ENCODE data around the gene ORMDL2. TPM values are rescaled to one million over a fixed set of nuclear protein-coding genes. Genes with fewer than 3 reads are reported as not detected.

Gene ORMDL2
- 10 to 100 TPM; 27.3 to 31.1 TPM for total RNA-seq
- long read RNA-seq, donor 1, transcript ORMDL2-201 (4 exons, 2,141 nt), result major isoform, 5 of 6 reads
- long read RNA-seq, donor 1, partial matches to known transcripts, result 0 of 6 reads
- long read RNA-seq, donor 1, other reads (novel, unspliced or antisense), result 1 of 6 reads
- long read RNA-seq, donor 2, transcript ORMDL2-201 (4 exons, 2,141 nt), result major isoform, 12 of 14 reads
- long read RNA-seq, donor 2, partial matches to known transcripts, result 2 of 14 reads
- long read RNA-seq, donor 2, other reads (novel, unspliced or antisense), result 0 of 14 reads

GRCh38 chr12:55817345-55818139 is at the start of gene ORMDL2, which contains the start of gene SARNP:
Gene ORMDL2, plus strand, starts transcription at chr12:55818041. Its CDS starts 959 bp downstream, at chr12:55819000.
Gene SARNP, minus strand, starts transcription at chr12:55817724. Its CDS starts 23 bp downstream, at chr12:55817701.
- peak; percentile 98 for DNase-seq (ENCODE audit: low spot score)
- intact Hi-C loops (cut with DNase I), result no loop called here

GRCh38 chr12:55771736-55772135 is 46.1 kb upstream of the ORMDL2 start:
- intact Hi-C loops (cut with DNase I), result no loop called here
- no peak for DNase-seq (ENCODE audit: low spot score)

GRCh38 chr12:55777856-55778255 is 40.0 kb upstream of the ORMDL2 start:
- intact Hi-C loops (cut with DNase I), result no loop called here
- no peak for DNase-seq (ENCODE audit: low spot score)

- DNase-seq (ENCODE audit: low spot score), result no peak
- intact Hi-C loops (cut with DNase I), result no loop called here
Measured at GRCh38 chr12:55780685-55781084, 37.2 kb upstream of the ORMDL2 start.

GRCh38 chr12:55788546-55788945 is 29.3 kb upstream of the ORMDL2 start:
- intact Hi-C loops (cut with DNase I), result loop anchor here in 1 of 2 donors (1.0 kb wide), 1 partner anchor 38 kb away; no protein-coding TSS in a partner anchor
- no peak for DNase-seq (ENCODE audit: low spot score)

- intact Hi-C loops (cut with DNase I), result no loop called here
Measured at GRCh38 chr12:55789171-55789570, 28.7 kb upstream of the ORMDL2 start.

GRCh38 chr12:55789893-55790292 is 27.9 kb upstream of the ORMDL2 start:
- no peak for DNase-seq (ENCODE audit: low spot score)
- intact Hi-C loops (cut with DNase I), result no loop called here

More at GRCh38 chr12:55789171-55789570, 28.7 kb upstream of the ORMDL2 start:
- no peak for DNase-seq (ENCODE audit: low spot score)

GRCh38 chr12:55795950-55796349 is 21.9 kb upstream of the ORMDL2 start:
- intact Hi-C loops (cut with DNase I), result no loop called here
- no peak for DNase-seq (ENCODE audit: low spot score)

GRCh38 chr12:55797068-55797467 is 20.8 kb upstream of the ORMDL2 start:
- DNase-seq (ENCODE audit: low spot score), result no peak
- intact Hi-C loops (cut with DNase I), result no loop called here

- DNase-seq (ENCODE audit: low spot score), result no peak
- intact Hi-C loops (cut with DNase I), result no loop called here
Measured at GRCh38 chr12:55797550-55797949, 20.3 kb upstream of the ORMDL2 start.

- no peak for DNase-seq (ENCODE audit: low spot score)
- intact Hi-C loops (cut with DNase I), result loop anchor here in 1 of 2 donors (5.0 kb wide), 1 partner anchor 60 kb away; no protein-coding TSS in a partner anchor
Measured at GRCh38 chr12:55806982-55807381, 10.9 kb upstream of the ORMDL2 start.

- intact Hi-C loops (cut with DNase I), result loop anchor here in 1 of 2 donors (5.0 kb wide), 1 partner anchor 62 kb away; no protein-coding TSS in a partner anchor
- no peak for DNase-seq (ENCODE audit: low spot score)
Measured at GRCh38 chr12:55809274-55809673, 8.6 kb upstream of the ORMDL2 start.

- no peak for DNase-seq (ENCODE audit: low spot score)
- intact Hi-C loops (cut with DNase I), result loop anchor here in 1 of 2 donors (5.0 kb wide), 1 partner anchor 125 kb away; no protein-coding TSS in a partner anchor
Measured at GRCh38 chr12:55812088-55812487, 5.8 kb upstream of the ORMDL2 start.

- DNase-seq (ENCODE audit: low spot score), result no peak
- intact Hi-C loops (cut with DNase I), result loop anchor here in 1 of 2 donors (5.0 kb wide), 1 partner anchor 123 kb away; no protein-coding TSS in a partner anchor
Measured at GRCh38 chr12:55814257-55814656, 3.6 kb upstream of the ORMDL2 start.

- DNase-seq (ENCODE audit: low spot score), result no peak
- intact Hi-C loops (cut with DNase I), result no loop called here
Measured at GRCh38 chr12:55815473-55815872, 2.4 kb upstream of the ORMDL2 start.

GRCh38 chr12:55816881-55817344 is 928 bp upstream of the ORMDL2 start:
- DNase-seq (ENCODE audit: low spot score), result no peak
- intact Hi-C loops (cut with DNase I), result no loop called here

GRCh38 chr12:55818140-55818728 is 393 bp downstream of the ORMDL2 start:
- intact Hi-C loops (cut with DNase I), result no loop called here
- no peak for DNase-seq (ENCODE audit: low spot score)

- DNase-seq (ENCODE audit: low spot score), result no peak
- intact Hi-C loops (cut with DNase I), result no loop called here
Measured at GRCh38 chr12:55818886-55819285, 1.0 kb downstream of the ORMDL2 start.

GRCh38 chr12:55820679-55821078 is 2.8 kb downstream of the ORMDL2 start:
- DNase-seq (ENCODE audit: low spot score), result no peak
- intact Hi-C loops (cut with DNase I), result no loop called here

GRCh38 chr12:55822228-55822627 is 4.4 kb downstream of the ORMDL2 start:
- intact Hi-C loops (cut with DNase I), result no loop called here
- no peak for DNase-seq (ENCODE audit: low spot score)

All from posterior vena cava (tissue), 2 donors.